Cardiac fibroblast (primary cell): Measurements from ENCODE around the gene CEACAM1.

ENCODE experiments used
- DNase-seq, 2 donors: peaks; one replicate each; pipeline versions ENCODE4 v3.0.0 to v3.0.0-alpha.2; 2010; ENCODE audit warnings: low read depth in 2 of 2
- H3K4me3 ChIP-seq, 2 donors: replicated peaks in 1 of 2; 1 replicate in 1 of 2; 2 replicates in 1 of 2; pipeline ENCODE4 v1.5.1; 2011; ENCODE audit warnings: low read depth in 2 of 2, low read length in 2 of 2, mild to moderate bottlenecking in 2 of 2, moderate library complexity in 1 of 2
- CTCF ChIP-seq: IDR thresholded peaks from one replicate; pipeline ENCODE4 v1.5.1; 2011; ENCODE audit warnings: low read depth, mild to moderate bottlenecking, low read length, inconsistent platforms

CEACAM1 gene

GRCh38 chr19:42521346-42522030 is 6.8 kb downstream of the CEACAM1 start:
- no peak overlapping the region for H3K4me3 ChIP-seq
- TF ChIP-seq CTCF: no peak
- DNase-seq: no peak

DNA sequence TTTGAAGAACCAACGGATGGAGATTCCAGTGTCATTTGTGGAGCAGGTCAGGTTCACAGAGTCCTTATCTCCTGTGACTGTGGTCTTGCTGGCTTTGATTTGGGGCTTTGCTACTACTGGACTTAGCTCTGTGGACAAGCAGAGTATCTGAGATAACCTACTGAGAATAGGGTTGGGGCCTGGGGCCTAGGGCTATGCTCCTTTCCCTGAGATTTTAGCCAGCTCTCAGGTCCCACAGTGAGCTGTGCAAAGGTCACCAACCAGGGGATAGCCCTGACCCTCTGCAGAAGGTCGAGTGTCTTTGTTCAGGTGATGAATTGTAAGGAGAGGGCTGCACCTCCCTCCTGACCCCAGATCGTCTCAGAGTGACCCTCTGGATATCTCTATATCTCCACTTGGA is 9.2 kb downstream of the CEACAM1 start:
- no peak for TF ChIP-seq CTCF
- no peak for DNase-seq
- no peak overlapping the region for H3K4me3 ChIP-seq

DNA sequence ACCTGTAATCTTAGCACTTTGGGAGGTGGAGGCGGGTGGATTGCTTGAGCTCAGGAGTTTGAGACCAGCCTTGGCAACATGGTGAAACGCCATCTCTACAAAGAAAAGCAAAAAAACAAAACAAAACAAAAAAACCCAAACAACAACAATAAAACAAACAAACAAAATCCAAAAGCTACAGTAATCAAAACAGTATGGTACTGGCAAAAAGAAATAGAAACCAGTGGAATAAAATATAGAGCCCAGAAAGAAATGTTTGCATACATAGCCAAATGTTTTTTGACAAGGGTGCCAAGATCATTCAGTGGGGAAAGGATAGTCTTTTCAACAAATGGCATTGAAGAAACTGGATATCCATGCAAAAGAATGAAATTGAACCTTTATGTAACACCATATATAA is 11.5 kb downstream of the CEACAM1 start:
- DNase-seq: no peak
- H3K4me3 ChIP-seq: no peak overlapping the region
- TF ChIP-seq CTCF: no peak

DNA sequence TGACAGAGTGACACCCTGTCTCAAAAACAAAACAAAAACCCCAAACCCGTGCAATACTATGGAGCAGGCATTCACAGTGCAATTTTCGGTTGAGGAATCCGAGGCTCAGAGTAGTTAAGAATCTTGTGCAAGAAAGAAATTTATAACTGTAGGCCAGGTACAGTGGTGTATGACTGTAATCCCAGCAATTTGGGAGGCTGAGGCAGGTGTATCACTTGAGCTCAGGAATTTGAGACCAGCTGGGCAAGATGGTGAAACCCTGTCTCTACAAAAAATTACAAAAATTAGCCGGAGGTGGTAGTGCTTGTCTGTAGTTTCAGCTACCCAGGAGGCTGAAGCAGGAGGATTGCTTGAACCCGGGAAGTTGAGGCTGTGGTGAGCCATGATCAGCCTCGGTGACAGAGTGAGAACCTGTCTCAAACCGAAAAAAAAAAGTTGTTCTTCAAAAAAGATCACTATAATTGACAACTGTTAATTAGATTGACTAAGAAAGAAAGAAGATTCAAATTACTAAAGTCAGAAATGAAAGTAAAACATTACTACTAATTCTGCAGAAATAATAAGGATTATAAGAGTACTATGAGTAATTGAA is 12.9 kb downstream of the CEACAM1 start:
- no peak for TF ChIP-seq CTCF
- H3K4me3 ChIP-seq: no peak overlapping the region
- no peak for DNase-seq

- no peak overlapping the region for H3K4me3 ChIP-seq
- no peak for DNase-seq
- no peak for TF ChIP-seq CTCF
These were observed 13.8 kb downstream of the CEACAM1 start for GRCh38 chr19:42514449-42514848.

DNA sequence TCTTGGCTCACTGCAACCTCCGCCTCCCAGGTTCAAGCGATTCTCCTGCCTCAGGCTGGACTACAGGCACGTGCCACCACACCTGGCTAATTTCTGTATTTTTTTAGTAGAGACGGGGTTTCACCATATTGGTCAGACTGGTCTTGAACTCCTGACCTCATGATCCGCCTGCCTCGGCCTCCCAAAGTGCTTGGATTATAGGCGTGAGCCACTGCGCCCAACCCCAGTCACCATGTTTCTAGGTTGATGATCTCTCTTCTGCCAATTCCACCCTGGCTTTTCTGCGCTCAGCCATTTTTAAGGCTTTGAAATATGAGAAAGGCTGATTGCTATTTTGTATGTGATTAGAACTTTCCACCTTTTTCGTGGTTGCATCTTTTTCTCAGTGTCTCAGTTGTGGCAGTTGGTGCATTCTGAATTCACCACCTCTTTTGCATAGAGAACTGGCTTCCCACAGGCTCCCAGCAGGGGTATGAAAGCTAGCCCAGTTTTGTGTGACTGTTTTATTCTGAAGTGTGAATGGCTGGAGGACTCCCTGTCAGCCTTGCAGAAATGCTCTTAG is 15.5 kb downstream of the CEACAM1 start:
- DNase-seq: no peak
- no peak overlapping the region for H3K4me3 ChIP-seq
- no peak for TF ChIP-seq CTCF
